Fibroblast of gingiva (primary cell): ENCODE measurements around the gene SCO2.
A peak's percentile ranks its signal among the peaks of the same experiment; 100 is the strongest.
"Not testable (repeated sequence)": the region's sequence is repeated elsewhere in the genome, so short reads cannot be mapped to it uniquely, and the experiment has no call there.

Source experiments
- DNase-seq: peaks from one replicate; pipeline ENCODE4 v3.0.0-alpha.2; 2011; ENCODE audit warnings: low read depth

The SCO2 gene

GRCh38 chr22:50520184-50520583 is 5.2 kb downstream of the SCO2 start:
- DNase-seq, result not testable (repeated sequence)

DNA sequence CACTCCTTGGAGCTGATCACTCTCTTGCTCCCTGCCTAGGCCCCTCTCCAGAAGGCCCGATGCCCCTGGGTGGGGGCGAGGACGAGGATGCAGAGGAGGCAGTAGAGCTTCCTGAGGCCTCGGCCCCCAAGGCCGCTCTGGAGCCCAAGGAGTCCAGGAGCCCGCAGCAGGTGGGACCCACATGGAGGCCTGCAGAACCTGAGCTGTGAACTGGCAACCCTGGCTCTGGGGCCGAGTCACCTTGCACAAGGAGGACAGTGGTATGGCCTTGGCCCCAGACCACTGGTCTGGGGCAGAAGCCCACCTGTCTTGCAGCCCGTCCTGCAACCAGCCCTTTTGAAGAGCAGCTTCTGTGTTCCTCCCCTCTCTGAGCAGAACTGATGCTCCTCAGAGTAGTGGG is 6.2 kb downstream of the SCO2 start:
- no peak for DNase-seq

DNA sequence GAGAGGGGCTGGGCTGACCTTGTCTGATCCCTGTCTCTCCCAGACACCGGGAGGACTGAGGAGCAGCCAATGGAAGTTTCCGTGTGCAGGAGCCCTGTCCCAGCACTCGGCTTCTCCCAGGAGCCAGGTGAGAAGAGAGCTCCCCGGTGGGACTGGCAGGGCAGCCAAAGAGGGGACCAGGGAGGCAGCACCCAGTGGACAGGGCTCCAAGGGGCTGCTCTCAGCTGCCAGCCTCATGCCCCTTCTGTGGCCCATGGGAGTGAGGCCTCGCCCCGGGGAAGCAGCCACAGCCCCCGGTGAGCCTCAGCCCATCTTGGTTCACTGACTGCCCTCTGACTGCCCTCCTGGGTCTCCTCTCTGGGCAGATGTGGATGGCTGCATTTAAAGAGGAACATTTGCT is 6.8 kb downstream of the SCO2 start:
- no peak for DNase-seq

- no peak for DNase-seq
Observed at GRCh38 chr22:50517495-50518260, 7.7 kb downstream of the SCO2 start.

DNA sequence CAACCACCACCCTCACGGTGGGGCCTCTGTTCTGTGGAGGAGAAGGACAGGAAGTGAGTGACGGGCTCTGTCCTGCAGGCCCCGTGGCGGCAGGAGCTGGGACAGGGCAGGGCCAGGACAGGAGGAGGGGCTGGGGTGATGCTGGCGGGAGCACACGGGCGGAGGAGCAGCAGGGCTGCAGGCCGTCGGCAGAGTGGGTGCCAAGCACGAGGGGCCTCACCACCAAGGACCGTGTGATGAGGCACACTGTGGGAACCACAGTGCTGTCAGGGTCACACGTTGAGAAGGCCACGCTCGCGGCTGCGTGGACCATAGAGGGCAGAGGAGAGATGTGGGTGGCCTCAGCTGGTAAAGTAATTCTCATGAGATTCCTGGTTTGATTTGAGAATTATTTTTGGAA is 8.5 kb downstream of the SCO2 start:
- DNase-seq, result no peak

DNA sequence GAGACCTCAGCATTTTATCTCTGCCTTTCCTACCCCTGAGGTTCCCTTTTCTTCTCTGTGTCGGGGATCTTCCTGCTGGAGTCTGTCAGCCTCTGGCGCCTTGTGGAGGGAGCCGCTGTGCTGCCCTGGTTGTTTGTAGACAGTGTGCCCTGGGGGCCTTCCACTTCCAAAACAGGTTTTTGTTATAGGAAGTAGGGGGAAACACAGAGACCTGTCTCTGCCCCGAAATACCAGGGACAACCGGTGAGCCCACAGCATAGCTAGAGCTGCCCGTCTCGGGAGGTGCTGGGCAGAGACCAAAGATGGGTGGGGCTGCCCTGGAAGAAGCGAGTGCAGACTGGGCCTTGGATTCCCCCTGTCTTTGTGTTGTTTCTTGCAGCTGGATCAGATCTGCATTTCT is 9.3 kb downstream of the SCO2 start:
- DNase-seq, result no peak

GRCh38 chr22:50513175-50513574 is 12.2 kb downstream of the SCO2 start:
- no peak for DNase-seq

DNA sequence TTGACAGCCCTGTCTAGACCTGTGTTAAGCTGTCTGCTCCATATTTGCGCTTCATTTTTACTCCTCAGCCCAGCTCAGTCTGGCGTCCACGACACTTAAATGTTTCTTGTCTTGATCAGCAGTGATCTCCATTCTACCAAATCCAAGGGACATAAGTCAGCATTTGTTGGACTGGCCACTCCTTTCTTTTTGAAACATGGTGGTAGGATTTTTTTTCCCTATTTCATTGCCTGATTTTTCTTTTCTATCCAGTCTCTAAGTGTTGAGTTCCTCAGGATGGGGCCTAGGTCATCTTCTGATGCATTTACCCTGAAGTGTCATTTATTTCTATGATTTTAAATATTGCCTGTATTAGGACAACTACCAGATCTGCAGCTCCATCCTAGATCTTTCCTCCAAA is 16.5 kb downstream of the SCO2 start:
- no peak for DNase-seq

DNA sequence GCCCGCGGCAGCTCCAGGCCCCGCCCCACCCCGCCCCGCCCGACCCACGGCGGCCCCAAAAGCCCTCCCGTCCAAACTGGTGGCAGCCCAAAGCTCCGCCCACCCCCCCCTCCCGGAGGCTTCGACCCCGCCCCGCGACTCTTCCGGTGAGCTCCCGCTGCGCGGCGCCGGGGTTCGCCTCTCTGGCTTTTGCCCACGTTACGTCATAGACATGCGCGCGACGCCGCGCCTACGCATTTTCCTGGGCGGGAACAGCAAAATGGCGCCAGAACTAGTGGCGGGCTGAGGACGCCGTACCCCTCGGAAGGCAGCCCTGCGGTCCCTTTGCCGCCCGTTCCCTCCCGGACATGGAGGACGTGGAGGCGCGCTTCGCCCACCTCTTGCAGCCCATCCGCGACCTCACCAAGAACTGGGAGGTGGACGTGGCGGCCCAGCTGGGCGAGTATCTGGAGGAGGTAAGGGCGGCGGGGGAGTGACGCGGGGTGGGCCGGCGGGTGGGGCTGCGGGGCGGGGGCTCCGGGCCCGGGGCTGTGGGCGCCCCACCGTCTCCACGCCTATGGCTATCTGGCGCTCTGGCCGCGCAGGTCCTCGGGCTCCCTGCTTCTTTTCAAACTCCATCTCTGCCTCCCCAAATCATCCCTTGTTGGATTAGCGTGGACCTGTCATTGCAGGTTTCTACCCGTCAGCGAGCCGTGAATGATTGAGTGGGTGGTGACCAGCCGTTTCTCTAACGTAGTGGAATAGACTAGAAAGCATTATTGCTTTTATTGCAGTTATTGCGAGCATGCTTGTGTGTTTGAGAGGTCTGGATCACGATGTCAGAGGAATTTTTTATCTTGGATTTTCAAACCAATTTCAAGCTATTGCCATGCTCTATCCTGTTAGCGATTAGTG is 17.2 kb downstream of the SCO2 start, which contains the start of gene NCAPH2:
NCAPH2 (plus strand) TSS at position 234 of the 894 bp plus-strand sequence; CDS start at position 348, 114 bp downstream.
- peak; percentile 96 for DNase-seq

DNA sequence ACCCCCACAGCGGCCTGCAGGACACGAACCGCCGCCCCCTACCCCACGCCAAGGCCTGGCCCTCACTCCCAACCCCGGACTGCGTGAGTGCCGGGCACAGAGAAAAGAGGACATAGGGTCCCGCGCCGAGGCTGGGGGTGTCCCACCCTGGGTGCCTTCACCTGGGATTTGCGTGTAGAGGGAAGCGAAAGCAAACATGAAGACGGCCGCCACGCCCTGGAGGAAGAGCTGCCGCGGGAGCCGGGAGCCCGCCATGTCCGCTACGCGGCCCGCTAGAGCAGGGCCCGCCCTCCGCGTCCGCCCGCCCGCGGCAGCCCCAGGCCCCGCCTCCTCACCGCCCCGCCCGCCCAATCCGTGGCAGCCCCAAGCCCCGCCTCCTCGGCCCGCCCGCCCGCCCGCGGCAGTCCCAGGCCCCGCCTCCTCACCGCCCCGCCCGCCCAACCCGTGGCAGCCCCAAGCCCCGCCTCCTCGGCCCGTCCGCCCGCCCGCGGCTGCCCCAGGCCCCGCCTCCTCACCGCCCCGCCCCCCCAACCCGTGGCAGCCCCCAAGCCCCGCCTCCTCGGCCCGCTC is 17.9 kb downstream of the SCO2 start, which contains the start of gene LMF2:
LMF2 (minus strand) TSS at position 282 of the 570 bp plus-strand sequence; CDS start at position 255, 27 bp downstream.
- DNase-seq, result no peak

GRCh38 chr22:50506611-50507420 is 18.6 kb downstream of the SCO2 start:
- DNase-seq, result no peak

DNA sequence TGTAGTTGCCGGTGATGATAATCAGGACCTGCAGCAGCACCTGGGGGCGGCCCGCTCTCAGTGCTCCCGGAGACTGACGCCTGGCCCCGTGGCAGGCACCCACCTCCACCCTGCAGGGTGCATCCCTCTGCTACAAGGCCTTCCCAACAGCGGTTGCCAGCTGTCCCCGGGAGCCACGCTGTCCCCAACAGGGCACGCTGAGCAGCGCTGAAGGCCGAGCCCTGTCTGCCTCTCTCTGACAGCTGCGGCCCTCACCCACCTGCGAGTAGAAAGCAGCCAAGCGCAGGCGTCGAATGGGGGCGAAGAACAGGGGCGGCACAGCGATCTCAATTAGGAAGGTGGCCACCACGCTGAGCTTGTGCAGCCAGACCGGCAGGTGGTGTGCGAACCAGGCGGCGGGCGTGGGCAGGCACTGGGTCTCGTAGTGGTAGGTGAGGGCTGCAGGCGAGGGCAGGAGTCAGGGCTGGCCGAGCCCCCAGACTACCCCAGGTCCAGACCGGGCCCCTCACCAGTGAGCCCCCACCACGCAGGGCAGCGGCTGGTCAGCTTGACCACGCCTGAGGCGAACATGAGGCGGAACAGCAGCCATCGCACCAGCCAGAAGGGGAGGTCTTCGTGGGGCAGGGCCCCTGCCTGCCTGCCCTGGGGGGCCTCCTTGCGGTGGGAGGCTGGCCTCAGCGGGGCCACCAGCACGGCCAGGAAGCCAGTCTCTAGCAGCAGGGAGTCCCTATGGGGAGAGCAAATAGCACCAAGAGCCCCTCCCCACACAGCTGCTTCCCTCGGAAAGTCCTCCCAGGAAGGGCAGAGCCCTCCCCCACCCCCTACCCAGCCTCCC is 19.4 kb downstream of the SCO2 start:
- DNase-seq, result no peak

- DNase-seq, result no peak
Observed at GRCh38 chr22:50505276-50505775, 20.1 kb downstream of the SCO2 start.

- DNase-seq, result no peak
Observed at GRCh38 chr22:50504369-50505211, 20.8 kb downstream of the SCO2 start.

- no peak for DNase-seq
Observed at GRCh38 chr22:50503475-50504145, 21.8 kb downstream of the SCO2 start.

GRCh38 chr22:50502628-50503474 is 22.5 kb downstream of the SCO2 start:
- DNase-seq, result no peak

DNA sequence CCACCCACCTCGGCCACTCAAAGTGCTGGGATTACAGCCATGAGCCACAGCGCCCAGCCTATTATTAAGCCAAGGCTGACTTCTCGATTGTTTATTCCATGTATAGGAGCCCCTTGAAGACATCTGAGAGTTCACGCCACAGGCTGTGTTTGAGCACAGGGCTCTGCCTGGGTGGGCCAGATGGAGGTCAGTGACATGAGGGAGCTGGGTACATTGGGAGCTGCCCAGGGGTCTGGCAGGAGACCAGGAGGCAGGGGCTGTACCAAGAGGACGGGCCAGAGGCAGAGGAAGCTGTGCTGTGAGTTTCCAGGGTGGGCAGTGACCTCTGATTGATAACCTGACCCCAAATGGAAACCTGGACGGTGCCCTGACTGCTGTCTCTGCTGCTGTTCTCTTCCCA is 23.3 kb downstream of the SCO2 start:
- no peak for DNase-seq

GRCh38 chr22:50500452-50500851 is 24.9 kb downstream of the SCO2 start:
- DNase-seq, result no peak
